KOPT-K1 (cell line): ENCODE data around the gene HOXD10.

ENCODE experiments used
- H3K27ac ChIP-seq: fragments of 200-600 bp; sonication (generic); 2 replicates; pipeline ENCODE4 v1.5.1; 2016; ENCODE audit warnings: antibody characterized with exemption, mild to moderate bottlenecking, low read depth, low read length; ENCODE audit not compliant: poor library complexity, severe bottlenecking
- H3K36me3 ChIP-seq: fragments of 200-600 bp; sonication (generic); 2 replicates; pipeline ENCODE4 v1.5.1; 2017; ENCODE audit warnings: antibody characterized with exemption, mild to moderate bottlenecking, low read length, moderate library complexity; ENCODE audit not compliant: insufficient read depth
- H3K9me3 ChIP-seq: fragments of 200-600 bp; sonication (generic); 2 replicates; pipeline ENCODE4 v1.5.1; 2017; ENCODE audit warnings: antibody characterized with exemption, low read length, mild to moderate bottlenecking; ENCODE audit not compliant: insufficient read depth, poor library complexity, severe bottlenecking

The HOXD10 gene

GRCh38 chr2:176118601-176119339 lies 2.2 kb downstream of the HOXD10 start:
- no peak overlapping the region for H3K27ac ChIP-seq
- no peaks in the 10 kb centered on the region for H3K9me3 ChIP-seq
- H3K36me3 ChIP-seq = no peaks in the 10 kb centered on the region

GRCh38 chr2:176120364-176121189 lies 4.0 kb downstream of the HOXD10 start:
- Histone ChIP-seq H3K27ac (no peak overlapping the region), H3K36me3 (no peaks in the 10 kb centered on the region), H3K9me3 (no peaks in the 10 kb centered on the region)

- H3K9me3 ChIP-seq = no peaks in the 10 kb centered on the region
- H3K36me3 ChIP-seq = no peaks in the 10 kb centered on the region
- H3K27ac ChIP-seq = no peak overlapping the region
Observed at GRCh38 chr2:176121190-176122051, 4.8 kb downstream of the HOXD10 start.

GRCh38 chr2:176122052-176122682 lies 5.6 kb downstream of the HOXD10 start:
- no peak overlapping the region for H3K27ac ChIP-seq
- no peaks in the 10 kb centered on the region for H3K36me3 ChIP-seq
- no peaks in the 10 kb centered on the region for H3K9me3 ChIP-seq

- Histone ChIP-seq H3K36me3 (no peaks in the 10 kb centered on the region), H3K27ac (no peak within 1 kb of the TSS)
Observed at GRCh38 chr2:176122683-176123410, 6.3 kb downstream of the HOXD10 start, which contains the start of gene HOXD9. HOXD9 (plus strand) TSS chr2:176122719; CDS start chr2:176122769, 50 bp downstream.

GRCh38 chr2:176123411-176124109 lies 7.0 kb downstream of the HOXD10 start:
- no peaks in the 10 kb centered on the region for H3K9me3 ChIP-seq
- H3K36me3 ChIP-seq = no peaks in the 10 kb centered on the region
- H3K27ac ChIP-seq = no peak overlapping the region

More at GRCh38 chr2:176122683-176123410, 6.3 kb downstream of the HOXD10 start, which contains the start of gene HOXD9:
- no peaks in the 10 kb centered on the region for H3K9me3 ChIP-seq

GRCh38 chr2:176124110-176124946 lies 7.8 kb downstream of the HOXD10 start:
- H3K36me3 ChIP-seq = no peaks in the 10 kb centered on the region
- no peaks in the 10 kb centered on the region for H3K9me3 ChIP-seq
- H3K27ac ChIP-seq = no peak overlapping the region

GRCh38 chr2:176124947-176125771 lies 8.6 kb downstream of the HOXD10 start:
- no peaks in the 10 kb centered on the region for H3K9me3 ChIP-seq
- no peaks in the 10 kb centered on the region for H3K36me3 ChIP-seq
- H3K27ac ChIP-seq = no peak overlapping the region

GRCh38 chr2:176125772-176126054 lies 9.1 kb downstream of the HOXD10 start:
- Histone ChIP-seq H3K9me3 (no peaks in the 10 kb centered on the region), H3K36me3 (no peaks in the 10 kb centered on the region), H3K27ac (no peak overlapping the region)

GRCh38 chr2:176126929-176127773 lies 10.6 kb downstream of the HOXD10 start:
- Histone ChIP-seq H3K9me3 (no peaks in the 10 kb centered on the region), H3K27ac (no peak overlapping the region), H3K36me3 (no peaks in the 10 kb centered on the region)

GRCh38 chr2:176127774-176128072 lies 11.1 kb downstream of the HOXD10 start:
- H3K27ac ChIP-seq = no peak overlapping the region
- no peaks in the 10 kb centered on the region for H3K9me3 ChIP-seq
- no peaks in the 10 kb centered on the region for H3K36me3 ChIP-seq
